Measurements from ENCODE around the gene BAD. TPM values are rescaled to one million over a fixed set of nuclear protein-coding genes. Genes with fewer than 3 reads are reported as not detected.

Gene BAD
- total RNA-seq, 4 donors from 2014 or later, result 57.1 to 71.9 (median 64.4) TPM

- no peak for DNase-seq (ENCODE audit: low spot score in 2 of 2)
Observed at GRCh38 chr11:64299847-64300648, 15.6 kb upstream of the BAD start, which contains the start of gene CATSPERZ. Gene CATSPERZ, plus strand, starts transcription at chr11:64300358. Its CDS starts 53 bp downstream, at chr11:64300411.

GRCh38 chr11:64298966-64299846 is 14.7 kb upstream of the BAD start:
- no peaks in the 10 kb centered on the region for H3K9me3 ChIP-seq
- H3K4me3 ChIP-seq, result peak overlapping the region; percentile 54
- no peaks in the 10 kb centered on the region for H3K36me3 ChIP-seq
- H3K27ac ChIP-seq, result peak overlapping the region; percentile 64
- peaks cover 46% of the 10 kb centered on the region for H3K27me3 ChIP-seq
- no peak for TF ChIP-seq POLR2A (IDR thresholded peaks at IDR 0.05)
- TF ChIP-seq POLR2AphosphoS5 (IDR thresholded peaks at IDR 0.05), result no peak
- no peak for TF ChIP-seq EP300 (IDR thresholded peaks at IDR 0.05)
- TF ChIP-seq CTCF (IDR thresholded peaks at IDR 0.05), result no peak
- 6% methylated on average over 23 of the region's 60 CpGs for WGBS
- no peak for DNase-seq (ENCODE audit: low spot score in 2 of 2)
- peaks cover 44% of the 10 kb centered on the region for H3K4me1 ChIP-seq

More at GRCh38 chr11:64299847-64300648, 15.6 kb upstream of the BAD start, which contains the start of gene CATSPERZ:
- Histone ChIP-seq H3K9me3 (no peaks in the 10 kb centered on the region), H3K4me3 (peak within 1 kb of the TSS; percentile 54), H3K36me3 (no peaks in the 10 kb centered on the region), H3K4me1 (peaks cover 49% of the 10 kb centered on the region), H3K27me3 (peaks cover 42% of the 10 kb centered on the region), H3K27ac (peak within 1 kb of the TSS; percentile 64)
- no peak for TF ChIP-seq EP300 (IDR thresholded peaks at IDR 0.05)
- no peak for TF ChIP-seq POLR2AphosphoS5 (IDR thresholded peaks at IDR 0.05)
- no peak for TF ChIP-seq CTCF (IDR thresholded peaks at IDR 0.05)
- TF ChIP-seq POLR2A (IDR thresholded peaks at IDR 0.05), result no peak
- 12% methylated on average over 20 of the region's 54 CpGs for WGBS

- Histone ChIP-seq H3K27me3 (peaks cover 50% of the 10 kb centered on the region), H3K9me3 (no peaks in the 10 kb centered on the region), H3K27ac (no peak overlapping the region), H3K4me3 (no peak overlapping the region), H3K4me1 (peaks cover 38% of the 10 kb centered on the region), H3K36me3 (no peaks in the 10 kb centered on the region)
- DNase-seq (ENCODE audit: low spot score in 2 of 2), result no peak
- no peak for TF ChIP-seq EP300 (IDR thresholded peaks at IDR 0.05)
- TF ChIP-seq POLR2AphosphoS5 (IDR thresholded peaks at IDR 0.05), result no peak
- no peak for TF ChIP-seq CTCF (IDR thresholded peaks at IDR 0.05)
- no peak for TF ChIP-seq POLR2A (IDR thresholded peaks at IDR 0.05)
- WGBS, result 72% methylated on average over 6 of the region's 18 CpGs
Observed at GRCh38 chr11:64297699-64298358, 13.4 kb upstream of the BAD start.

GRCh38 chr11:64296830-64297698 is 12.6 kb upstream of the BAD start:
- WGBS, result 37% methylated on average over 26 of the region's 34 CpGs
- no peaks in the 10 kb centered on the region for H3K9me3 ChIP-seq
- H3K36me3 ChIP-seq, result no peaks in the 10 kb centered on the region
- peaks cover 57% of the 10 kb centered on the region for H3K27me3 ChIP-seq
- TF ChIP-seq CTCF (IDR thresholded peaks at IDR 0.05) (no peak), EP300 (IDR thresholded peaks at IDR 0.05) (no peak), POLR2A (IDR thresholded peaks at IDR 0.05) (no peak), POLR2AphosphoS5 (IDR thresholded peaks at IDR 0.05) (no peak)
- no peak overlapping the region for H3K27ac ChIP-seq
- H3K4me1 ChIP-seq, result peaks cover 46% of the 10 kb centered on the region
- no peak for DNase-seq (ENCODE audit: low spot score in 2 of 2)
- H3K4me3 ChIP-seq, result no peak overlapping the region

Data from suprapubic skin (tissue), 4 donors.